Effector CD8-positive, alpha-beta T cell (primary cell): Measurements from ENCODE around the gene NEUROG3.

Experiments
- DNase-seq: peaks from one replicate; lab custom pipeline; 2025; lab: John Stamatoyannopoulos, UW
- total RNA-seq, 4 experiments: gene quantifications; one replicate each; lab custom pipeline; 2026; lab: John Stamatoyannopoulos, UW

The NEUROG3 gene
- 0 to 0.27 (median 0.09) reads per million in 4 experiments for total RNA-seq

GRCh38 chr10:69573056-69573806 is at the start of gene NEUROG3:
NEUROG3 (minus strand) TSS chr10:69573422; CDS start chr10:69573043, 379 bp downstream.
- no peak for DNase-seq

- DNase-seq: no peak
Measured at GRCh38 chr10:69620625-69621024, 47.4 kb upstream of the NEUROG3 start.

- DNase-seq: no peak
Measured at GRCh38 chr10:69619626-69620025, 46.4 kb upstream of the NEUROG3 start.

- DNase-seq: no peak
Measured at GRCh38 chr10:69618746-69619145, 45.5 kb upstream of the NEUROG3 start.

- DNase-seq: no peak
Measured at GRCh38 chr10:69616358-69616757, 43.1 kb upstream of the NEUROG3 start.

GRCh38 chr10:69614130-69614529 is 40.9 kb upstream of the NEUROG3 start:
- no peak for DNase-seq

- DNase-seq: no peak
Measured at GRCh38 chr10:69612760-69613159, 39.5 kb upstream of the NEUROG3 start.

GRCh38 chr10:69609077-69609476 is 35.9 kb upstream of the NEUROG3 start:
- DNase-seq: no peak

- DNase-seq: no peak
Measured at GRCh38 chr10:69600761-69601330, 27.6 kb upstream of the NEUROG3 start.

- DNase-seq: no peak
Measured at GRCh38 chr10:69588358-69588757, 15.1 kb upstream of the NEUROG3 start.

- no peak for DNase-seq
Measured at GRCh38 chr10:69584624-69585023, 11.4 kb upstream of the NEUROG3 start.

- no peak for DNase-seq
Measured at GRCh38 chr10:69583106-69583505, 9.9 kb upstream of the NEUROG3 start.

- DNase-seq: no peak
Measured at GRCh38 chr10:69580435-69580834, 7.2 kb upstream of the NEUROG3 start.

- DNase-seq: no peak
Measured at GRCh38 chr10:69579464-69580060, 6.3 kb upstream of the NEUROG3 start.

- no peak for DNase-seq
Measured at GRCh38 chr10:69578508-69578991, 5.3 kb upstream of the NEUROG3 start.

GRCh38 chr10:69577268-69578232 is 4.3 kb upstream of the NEUROG3 start:
- no peak for DNase-seq

GRCh38 chr10:69576334-69577011 is 3.3 kb upstream of the NEUROG3 start:
- no peak for DNase-seq

GRCh38 chr10:69575164-69575722 is 2.0 kb upstream of the NEUROG3 start:
- DNase-seq: no peak

- DNase-seq: no peak
Measured at GRCh38 chr10:69574571-69574978, 1.4 kb upstream of the NEUROG3 start.

GRCh38 chr10:69572159-69573055 is 815 bp downstream of the NEUROG3 start:
- DNase-seq: no peak
